ENCODE measurements around the gene MTLN. TPM values are rescaled to one million over a fixed set of nuclear protein-coding genes. Genes with fewer than 3 reads are reported as not detected.
A peak's percentile ranks its signal among the peaks of the same experiment; 100 is the strongest.

The MTLN gene
- total RNA-seq, 1 donor from 2014 or later: 90.8 TPM

GRCh38 chr2:110167326-110168000 is 44.9 kb downstream of the MTLN start:
- Histone ChIP-seq H3K27ac (ENCODE audit: low read depth, low read length) (no peak overlapping the region), H3K9me3 (ENCODE audit: control insufficient read depth in 3 of 3, low read length in 3 of 3) (no peaks in the 10 kb centered on the region), H3K27me3 (ENCODE audit: control insufficient read depth in 3 of 3, insufficient read depth in 3 of 3, low read length in 3 of 3) (no peaks in the 10 kb centered on the region), H3K9ac (ENCODE audit: low read depth in 1 of 3, low read length in 3 of 3) (peak overlapping the region in 2 of 3 donors; percentile 51 to 81), H3K4me3 (ENCODE audit: low read length in 3 of 3) (peak overlapping the region; percentile 61 to 79 (median 69)), H3K4me1 (ENCODE audit: control insufficient read depth in 3 of 3, insufficient read depth in 3 of 3, low read length in 3 of 3) (peaks cover 7 to 20% (median 14%) of the 10 kb centered on the region in 3 donors), H3K36me3 (ENCODE audit: control insufficient read depth in 3 of 3, insufficient read depth in 3 of 3, low read length in 3 of 3) (peaks cover 7 to 25% (median 18%) of the 10 kb centered on the region in 3 donors)

- peak overlapping the region in 1 of 3 donors; percentile 28 for H3K4me3 ChIP-seq (ENCODE audit: low read length in 3 of 3)
- no peaks in the 10 kb centered on the region for H3K9me3 ChIP-seq (ENCODE audit: control insufficient read depth in 3 of 3, low read length in 3 of 3)
- no peak overlapping the region for H3K9ac ChIP-seq (ENCODE audit: low read depth in 1 of 3, low read length in 3 of 3)
- peaks cover 6 to 20% (median 14%) of the 10 kb centered on the region in 3 donors for H3K4me1 ChIP-seq (ENCODE audit: control insufficient read depth in 3 of 3, insufficient read depth in 3 of 3, low read length in 3 of 3)
- H3K27me3 ChIP-seq (ENCODE audit: control insufficient read depth in 3 of 3, insufficient read depth in 3 of 3, low read length in 3 of 3): no peaks in the 10 kb centered on the region
- no peak overlapping the region for H3K27ac ChIP-seq (ENCODE audit: low read depth, low read length)
- peaks cover 9 to 31% (median 22%) of the 10 kb centered on the region in 3 donors for H3K36me3 ChIP-seq (ENCODE audit: control insufficient read depth in 3 of 3, insufficient read depth in 3 of 3, low read length in 3 of 3)
These were observed 46.1 kb downstream of the MTLN start for GRCh38 chr2:110166266-110166665.

Other genes with a start within 250 kb of the MTLN start
- 8.9 TPM for gene MALL, start 96.7 kb downstream of the MTLN start, total RNA-seq
- 11.5 TPM for gene NPHP1, start 7.5 kb downstream of the MTLN start, total RNA-seq

Data from skeletal muscle tissue (tissue), 4 donors.